Esophagus squamous epithelium (tissue), 5 donors: ENCODE measurements around the gene VTCN1. TPM values are rescaled to one million over a fixed set of nuclear protein-coding genes. Genes with fewer than 3 reads are reported as not detected.
"Not testable (repeated sequence)": the region's sequence is repeated elsewhere in the genome, so short reads cannot be mapped to it uniquely, and the experiment has no call there.

Experiments
- DNase-seq: peaks from one replicate; lab custom pipeline; 2025; lab: John Stamatoyannopoulos, UW
- H3K27ac ChIP-seq, 4 donors: fragments of 200-600 bp; sonication (generic); one replicate each; pipeline ENCODE4 v1.5.1; 2016 to 2019; ENCODE audit warnings: mild to moderate bottlenecking in 1 of 4
- H3K27me3 ChIP-seq, 4 donors: fragments of 200-600 bp; sonication (generic); 1 replicate in 3 of 4; 2 replicates in 1 of 4; pipeline versions ENCODE4 v1.5.1 to v1.6.0; 2017 to 2021; ENCODE audit warnings: antibody characterized with exemption in 1 of 4
- H3K36me3 ChIP-seq, 3 donors: fragments of 200-600 bp; sonication (generic); one replicate each; pipeline ENCODE4 v1.5.1; 2016 to 2019
- H3K4me1 ChIP-seq, 3 donors: fragments of 200-600 bp; sonication (generic); one replicate each; pipeline ENCODE4 v1.5.1; 2017 to 2019
- H3K4me3 ChIP-seq, 4 donors: fragments of 200-600 bp; sonication (generic); 1 replicate in 3 of 4; 2 replicates in 1 of 4; pipeline ENCODE4 v1.5.1; 2016 to 2019; ENCODE audit warnings: mild to moderate bottlenecking in 2 of 4, moderate library complexity in 1 of 4
- H3K9me3 ChIP-seq, 3 donors: fragments of 200-600 bp; sonication (generic); one replicate each; pipeline ENCODE4 v1.5.1; 2016 to 2019
- CTCF ChIP-seq, 6 experiments: fragments of 450-650 bp in 4 of 6; fragments of 200-600 bp in 2 of 6; sonication (generic) in 2 of 6; IDR thresholded peaks; one replicate each; pipeline ENCODE4 v1.5.1; 2016 to 2019; ENCODE audit warnings: antibody characterized with exemption in 6 of 6, mild to moderate bottlenecking in 4 of 6, moderate library complexity in 4 of 6
- POLR2A ChIP-seq, 4 donors: fragments of 450-650 bp; IDR thresholded peaks; one replicate each; pipeline ENCODE4 v1.6.1; 2017; ENCODE audit warnings: antibody characterized with exemption in 4 of 4, mild to moderate bottlenecking in 4 of 4, moderate library complexity in 3 of 4
- WGBS, 2 donors: methylation state at CpG; one replicate each; pipeline ENCODE4 v1.1.5; 2018; 5-methylcytosine and 5-hydroxymethylcytosine counted together
- intact Hi-C: fragments of 100-400 bp; cut with DNase I; formaldehyde crosslinking; loops from one replicate; pipeline ENCODE4 v1.15.0; 2022
- total RNA-seq, 4 donors: library from RNA; depleted of rRNA; stranded (reverse); fragments of >200 nt; gene quantifications; one replicate each; pipeline ENCODE4 v1.1.0, GENCODE V29; 2016
- donor health status: DM: yes; HTN: yes; CAD: no.

VTCN1 gene
- total RNA-seq, 4 donors from 2014 or later: 1.9 TPM; not detected in 3

GRCh38 chr1:117105722-117106121, 105.0 kb downstream of the VTCN1 start:
- Histone ChIP-seq H3K4me1 (peaks cover 0 to 4% (median 0%) of the 10 kb centered on the region in 3 donors), H3K36me3 (peaks cover 0 to 58% (median 0%) of the 10 kb centered on the region in 3 donors)
- intact Hi-C loops: no loop called here

GRCh38 chr1:117104986-117105385, 105.7 kb downstream of the VTCN1 start:
- H3K27me3 ChIP-seq: no peaks in the 10 kb centered on the region
- peaks cover 0 to 65% (median 0%) of the 10 kb centered on the region in 3 donors for H3K36me3 ChIP-seq
- DNase-seq: no peak
- H3K27ac ChIP-seq: no peak overlapping the region
- no peaks in the 10 kb centered on the region for H3K4me1 ChIP-seq
- H3K4me3 ChIP-seq: no peak overlapping the region
- 90 to 97% methylated on average over 3 of the region's 3 CpGs for WGBS, 2 donors
- intact Hi-C loops: no loop called here
- no peaks in the 10 kb centered on the region for H3K9me3 ChIP-seq
- TF ChIP-seq CTCF (IDR thresholded peaks at IDR 0.05): no peak
- TF ChIP-seq POLR2A (IDR thresholded peaks at IDR 0.05): no peak

More at GRCh38 chr1:117105722-117106121, 105.0 kb downstream of the VTCN1 start:
- no peak for TF ChIP-seq POLR2A (IDR thresholded peaks at IDR 0.05)
- TF ChIP-seq CTCF (IDR thresholded peaks at IDR 0.05): no peak
- Histone ChIP-seq H3K9me3 (no peaks in the 10 kb centered on the region), H3K27ac (no peak overlapping the region), H3K27me3 (no peaks in the 10 kb centered on the region), H3K4me3 (no peak overlapping the region)
- DNase-seq: no peak

- DNase-seq, intact Hi-C loops, H3K27me3 ChIP-seq, H3K4me3 ChIP-seq, H3K27ac ChIP-seq, H3K4me1 ChIP-seq, H3K9me3 ChIP-seq: not testable (repeated sequence)
- H3K36me3 ChIP-seq: peaks cover 0 to 87% (median 0%) of the 10 kb centered on the region in 3 donors
- 90 to 96% methylated on average over 3 of the region's 3 CpGs for WGBS, 2 donors
Observed at GRCh38 chr1:117101858-117102257, 108.9 kb downstream of the VTCN1 start.

GRCh38 chr1:117101334-117101733, 109.4 kb downstream of the VTCN1 start:
- Histone ChIP-seq H3K36me3 (peaks cover 0 to 87% (median 0%) of the 10 kb centered on the region in 3 donors), H3K4me1 (no peaks in the 10 kb centered on the region), H3K9me3 (no peaks in the 10 kb centered on the region), H3K27ac (no peak overlapping the region), H3K27me3 (no peaks in the 10 kb centered on the region), H3K4me3 (no peak overlapping the region)
- TF ChIP-seq CTCF (IDR thresholded peaks at IDR 0.05): no peak
- DNase-seq: no peak
- WGBS, 2 donors: 69 to 93% methylated on average over 1 of the region's 1 CpG
- intact Hi-C loops: no loop called here

GRCh38 chr1:117098287-117098890, 112.3 kb downstream of the VTCN1 start:
- Histone ChIP-seq H3K4me3 (no peak overlapping the region), H3K36me3 (peaks cover 0 to 87% (median 0%) of the 10 kb centered on the region in 3 donors), H3K9me3 (no peaks in the 10 kb centered on the region), H3K4me1 (peaks cover 0 to 11% (median 6%) of the 10 kb centered on the region in 3 donors), H3K27ac (no peak overlapping the region), H3K27me3 (no peaks in the 10 kb centered on the region)
- WGBS, 2 donors: 84 to 85% methylated on average over 4 of the region's 4 CpGs
- intact Hi-C loops: no loop called here
- TF ChIP-seq POLR2A (IDR thresholded peaks at IDR 0.05): no peak
- TF ChIP-seq CTCF (IDR thresholded peaks at IDR 0.05): no peak
- DNase-seq: no peak
